ENCODE data around the gene SLAMF1.

SLAMF1 gene

GRCh38 chr1:160581961-160582360 lies 64.9 kb downstream of the SLAMF1 start:
- TF ChIP-seq ZFX (IDR thresholded peaks at IDR 0.05), result no peak
- TF ChIP-seq, protein P1, sequence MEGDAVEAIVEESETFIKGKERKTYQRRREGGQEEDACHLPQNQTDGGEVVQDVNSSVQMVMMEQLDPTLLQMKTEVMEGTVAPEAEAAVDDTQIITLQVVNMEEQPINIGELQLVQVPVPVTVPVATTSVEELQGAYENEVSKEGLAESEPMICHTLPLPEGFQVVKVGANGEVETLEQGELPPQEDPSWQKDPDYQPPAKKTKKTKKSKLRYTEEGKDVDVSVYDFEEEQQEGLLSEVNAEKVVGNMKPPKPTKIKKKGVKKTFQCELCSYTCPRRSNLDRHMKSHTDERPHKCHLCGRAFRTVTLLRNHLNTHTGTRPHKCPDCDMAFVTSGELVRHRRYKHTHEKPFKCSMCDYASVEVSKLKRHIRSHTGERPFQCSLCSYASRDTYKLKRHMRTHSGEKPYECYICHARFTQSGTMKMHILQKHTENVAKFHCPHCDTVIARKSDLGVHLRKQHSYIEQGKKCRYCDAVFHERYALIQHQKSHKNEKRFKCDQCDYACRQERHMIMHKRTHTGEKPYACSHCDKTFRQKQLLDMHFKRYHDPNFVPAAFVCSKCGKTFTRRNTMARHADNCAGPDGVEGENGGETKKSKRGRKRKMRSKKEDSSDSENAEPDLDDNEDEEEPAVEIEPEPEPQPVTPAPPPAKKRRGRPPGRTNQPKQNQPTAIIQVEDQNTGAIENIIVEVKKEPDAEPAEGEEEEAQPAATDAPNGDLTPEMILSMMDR (conservative IDR thresholded peaks at IDR 0.05), result no peak
- no peak overlapping the region for H3K27ac ChIP-seq

DNA sequence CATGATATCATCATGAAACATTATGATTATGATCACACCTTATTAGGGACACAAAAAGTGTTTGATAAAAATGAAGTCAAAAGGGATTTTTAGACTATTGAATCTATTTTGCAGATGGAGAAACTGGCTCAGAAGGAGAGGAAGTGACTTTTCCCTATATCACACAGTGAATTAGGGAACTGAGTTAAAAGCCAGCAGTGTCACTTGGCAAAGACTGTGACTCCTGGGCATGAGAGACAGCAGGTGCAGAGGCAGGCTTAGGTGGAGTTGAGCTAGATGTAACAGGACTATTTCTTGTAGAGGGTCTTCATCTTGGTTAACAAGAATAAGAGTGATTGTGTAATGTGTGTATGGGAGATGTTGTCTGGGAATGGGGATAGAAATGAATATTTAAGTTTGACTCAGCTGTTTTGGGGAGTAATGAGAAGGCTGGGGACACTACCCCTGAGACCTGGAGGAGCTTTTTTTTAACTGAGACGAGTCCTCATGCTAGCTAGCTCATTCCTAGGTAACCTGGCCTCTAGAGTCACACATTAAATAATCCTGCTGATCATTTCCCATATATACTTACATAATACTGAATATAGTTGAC lies 66.5 kb downstream of the SLAMF1 start:
- H3K27ac ChIP-seq, result no peak overlapping the region
- TF ChIP-seq, protein P1 (conservative IDR thresholded peaks at IDR 0.05), result no peak
- TF ChIP-seq ZFX (IDR thresholded peaks at IDR 0.05), result no peak

DNA sequence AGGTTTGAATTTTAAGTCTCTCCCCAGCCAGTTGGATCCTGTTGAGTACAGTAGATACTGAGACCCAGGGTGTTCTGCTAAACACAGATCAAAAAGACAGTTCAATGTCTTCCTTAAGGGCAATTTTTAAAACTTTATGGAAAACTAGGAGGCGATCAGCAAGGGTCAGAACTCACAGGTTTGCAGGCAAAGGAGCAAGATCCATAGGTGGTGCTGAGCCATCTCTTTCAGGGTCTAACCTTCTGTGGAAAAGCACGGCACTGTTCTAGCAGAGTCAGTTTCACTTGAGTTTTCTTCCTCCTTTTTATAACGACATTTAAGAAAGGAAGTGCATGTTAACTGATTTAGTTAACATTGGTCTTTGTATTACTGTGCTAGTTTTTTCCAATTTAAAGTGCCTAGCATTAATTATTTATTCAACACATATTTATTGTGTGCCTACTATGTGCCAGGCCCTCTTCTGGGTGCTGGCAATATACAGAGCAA lies 67.6 kb downstream of the SLAMF1 start, which contains the start of gene CD84:
CD84 (minus strand) TSS at position 281 of the 486 bp plus-strand sequence; CDS start at position 222, 59 bp downstream.
- TF ChIP-seq, protein P1 (conservative IDR thresholded peaks at IDR 0.05), result no peak
- TF ChIP-seq ZFX (IDR thresholded peaks at IDR 0.05), result no peak
- H3K27ac ChIP-seq, result no peak within 1 kb of the TSS

GRCh38 chr1:160578525-160579191 lies 68.2 kb downstream of the SLAMF1 start:
- no peak overlapping the region for H3K27ac ChIP-seq

GRCh38 chr1:160578175-160578524 lies 68.7 kb downstream of the SLAMF1 start:
- no peak for TF ChIP-seq ZFX (IDR thresholded peaks at IDR 0.05)
- TF ChIP-seq, protein P1 (conservative IDR thresholded peaks at IDR 0.05), result no peak
- H3K27ac ChIP-seq, result no peak overlapping the region

More at GRCh38 chr1:160578525-160579191, 68.2 kb downstream of the SLAMF1 start:
- TF ChIP-seq ZFX (IDR thresholded peaks at IDR 0.05), result no peak
- TF ChIP-seq, protein P1 (conservative IDR thresholded peaks at IDR 0.05), result no peak

GRCh38 chr1:160577671-160578070 lies 69.2 kb downstream of the SLAMF1 start:
- H3K27ac ChIP-seq, result no peak overlapping the region
- no peak for TF ChIP-seq ZFX (IDR thresholded peaks at IDR 0.05)
- TF ChIP-seq, protein P1 (conservative IDR thresholded peaks at IDR 0.05), result no peak

GRCh38 chr1:160576884-160577283 lies 70.0 kb downstream of the SLAMF1 start:
- no peak overlapping the region for H3K27ac ChIP-seq
- TF ChIP-seq ZFX (IDR thresholded peaks at IDR 0.05), result no peak
- TF ChIP-seq, protein P1 (conservative IDR thresholded peaks at IDR 0.05), result no peak

Measured in C4-2B (cell line).